Esophagus muscularis mucosa (tissue), 3 donors: ENCODE results near the gene TMIGD1.

ENCODE experiments used
- POLR2A ChIP-seq: fragments of 450-650 bp; IDR thresholded peaks from one replicate; pipeline ENCODE4 v1.6.1; 2017; ENCODE audit warnings: antibody characterized with exemption, moderate library complexity, mild to moderate bottlenecking, low read depth
- TF ChIP-seq, protein P1 (sequence below), 3 experiments: fragments of 200-600 bp in 2 of 3; fragments of 450-650 bp in 1 of 3; sonication (generic) in 2 of 3; IDR thresholded peaks; one replicate each; pipeline ENCODE4 v1.5.1; 2017 to 2019; ENCODE audit warnings: antibody characterized with exemption in 3 of 3, mild to moderate bottlenecking in 2 of 3, moderate library complexity in 1 of 3

DNA sequence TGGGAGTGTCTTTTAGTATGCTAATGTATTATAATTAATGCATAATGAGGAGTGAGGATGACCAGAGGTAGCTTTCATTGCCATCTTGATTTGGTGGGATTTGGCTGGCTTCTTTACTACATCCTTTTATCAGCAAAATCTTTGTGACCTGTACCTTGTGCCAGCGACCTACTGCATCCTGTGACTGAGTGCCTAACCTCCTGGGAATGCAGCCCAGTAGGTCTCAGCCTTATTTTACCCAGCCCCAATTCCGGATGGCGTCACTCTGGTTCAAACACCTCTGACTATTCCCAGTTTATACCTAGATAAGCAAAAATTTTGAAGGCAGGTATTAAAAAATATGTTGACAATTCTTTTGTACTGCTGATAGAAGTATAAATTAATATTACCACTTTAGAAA lies 31.6 kb downstream of the TMIGD1 start:
- TF ChIP-seq, protein P1, sequence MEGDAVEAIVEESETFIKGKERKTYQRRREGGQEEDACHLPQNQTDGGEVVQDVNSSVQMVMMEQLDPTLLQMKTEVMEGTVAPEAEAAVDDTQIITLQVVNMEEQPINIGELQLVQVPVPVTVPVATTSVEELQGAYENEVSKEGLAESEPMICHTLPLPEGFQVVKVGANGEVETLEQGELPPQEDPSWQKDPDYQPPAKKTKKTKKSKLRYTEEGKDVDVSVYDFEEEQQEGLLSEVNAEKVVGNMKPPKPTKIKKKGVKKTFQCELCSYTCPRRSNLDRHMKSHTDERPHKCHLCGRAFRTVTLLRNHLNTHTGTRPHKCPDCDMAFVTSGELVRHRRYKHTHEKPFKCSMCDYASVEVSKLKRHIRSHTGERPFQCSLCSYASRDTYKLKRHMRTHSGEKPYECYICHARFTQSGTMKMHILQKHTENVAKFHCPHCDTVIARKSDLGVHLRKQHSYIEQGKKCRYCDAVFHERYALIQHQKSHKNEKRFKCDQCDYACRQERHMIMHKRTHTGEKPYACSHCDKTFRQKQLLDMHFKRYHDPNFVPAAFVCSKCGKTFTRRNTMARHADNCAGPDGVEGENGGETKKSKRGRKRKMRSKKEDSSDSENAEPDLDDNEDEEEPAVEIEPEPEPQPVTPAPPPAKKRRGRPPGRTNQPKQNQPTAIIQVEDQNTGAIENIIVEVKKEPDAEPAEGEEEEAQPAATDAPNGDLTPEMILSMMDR (IDR thresholded peaks at IDR 0.05), result no peak
- TF ChIP-seq POLR2A, result no peak
